PC-9 (cell line): ENCODE results near the gene DNAJC13. TPM values are rescaled to one million over a fixed set of nuclear protein-coding genes. Genes with fewer than 3 reads are reported as not detected.

ENCODE experiments used
- BruUV-seq: library from RNA; stranded (reverse); fragments of 400-500 nt; replicated peaks from 2 replicates; lab custom pipeline; 2021; lab: Mats Ljungman, UMichigan
- CTCF ChIA-PET: fragments of 300-600 bp; sonication (Branson Sonifier 250); formaldehyde crosslinking; loops from one replicate; lab custom pipeline; 2022; ENCODE audit warnings: antibody characterized with exemption; lab: Charles Lee
- POLR2A ChIA-PET: fragments of 300-600 bp; sonication (Branson Sonifier 250); formaldehyde crosslinking; loops from one replicate; lab custom pipeline; 2022; ENCODE audit warnings: antibody characterized with exemption; ENCODE audit not compliant: unreplicated experiment; lab: Charles Lee
- DNase-seq, 2 experiments: peaks; one replicate each; pipeline versions ENCODE4 v3.0.0 to v3.0.0-alpha.2; 2015 to 2022; ENCODE audit warnings: mixed read lengths in 1 of 2
- H2AFZ ChIP-seq: fragments of 200-600 bp; sonication (generic); 2 replicates; pipeline ENCODE4 v1.8.1; 2017; ENCODE audit warnings: antibody characterized with exemption
- H3F3A ChIP-seq: fragments of 200-600 bp; sonication (generic); 2 replicates; pipeline ENCODE4 v1.8.1; 2017; ENCODE audit warnings: antibody characterized with exemption, mild to moderate bottlenecking, low read depth; ENCODE audit not compliant: insufficient read depth
- H3K27ac ChIP-seq: fragments of 200-600 bp; sonication (generic); 2 replicates; pipeline ENCODE4 v1.6.1; 2016; ENCODE audit warnings: mixed run types
- H3K27me3 ChIP-seq: fragments of 200-600 bp; sonication (generic); 2 replicates; pipeline ENCODE4 v1.6.1; 2016; ENCODE audit warnings: low read depth, mixed run types; ENCODE audit not compliant: insufficient read depth
- H3K36me3 ChIP-seq: fragments of 200-600 bp; sonication (generic); 2 replicates; pipeline ENCODE4 v1.6.1; 2016; ENCODE audit warnings: low read depth, mixed run types
- H3K4me1 ChIP-seq: fragments of 200-600 bp; sonication (generic); replicated peaks from 2 replicates; pipeline ENCODE4 v1.6.1; 2016; ENCODE audit warnings: mixed run types; ENCODE audit not compliant: insufficient read depth
- H3K4me2 ChIP-seq: fragments of 200-600 bp; sonication (generic); 2 replicates; pipeline ENCODE4 v1.6.1; 2017; ENCODE audit warnings: mixed run types
- H3K4me3 ChIP-seq: fragments of 200-600 bp; sonication (generic); 2 replicates; pipeline ENCODE4 v1.6.1; 2016; ENCODE audit warnings: mixed run types
- H3K79me2 ChIP-seq: fragments of 200-600 bp; sonication (generic); 2 replicates; pipeline ENCODE4 v1.6.1; 2017; ENCODE audit warnings: low read depth, mixed run types
- H3K9me2 ChIP-seq: fragments of 200-600 bp; sonication (generic); 2 replicates; pipeline ENCODE4 v1.8.1; 2017; ENCODE audit warnings: mild to moderate bottlenecking; ENCODE audit not compliant: insufficient read depth
- H3K9me3 ChIP-seq: fragments of 200-600 bp; sonication (generic); 2 replicates; pipeline ENCODE4 v1.8.1; 2016; ENCODE audit warnings: low read depth; ENCODE audit not compliant: insufficient read depth
- H4K20me1 ChIP-seq: fragments of 200-600 bp; sonication (generic); 2 replicates; pipeline ENCODE4 v1.8.1; 2017; ENCODE audit not compliant: insufficient read depth
- EZH2 ChIP-seq: fragments of 200-600 bp; sonication (generic); IDR thresholded peaks from 2 replicates; pipeline ENCODE4 v1.8.0; 2017; ENCODE audit warnings: antibody characterized with exemption, low read depth
- intact Hi-C: fragments of 100-400 bp; cut with micrococcal nuclease; formaldehyde crosslinking; loops from one replicate; pipeline ENCODE4 v1.10.0; 2022; ENCODE audit not compliant: unreplicated experiment
- total RNA-seq: library from RNA; stranded (reverse); gene quantifications from 2 replicates; pipeline ENCODE4 v1.2.3, GENCODE V29; 2021
- TF ChIP-seq, protein P1 (sequence below): fragments of 200-600 bp; sonication (generic); conservative IDR thresholded peaks from 2 replicates; pipeline ENCODE4 v1.6.1; 2017; ENCODE audit warnings: mixed run types, antibody characterized with exemption, mild to moderate bottlenecking, moderate library complexity

The DNAJC13 gene
- total RNA-seq, 1 experiment from 2014 or later = 56.6 TPM

DNA sequence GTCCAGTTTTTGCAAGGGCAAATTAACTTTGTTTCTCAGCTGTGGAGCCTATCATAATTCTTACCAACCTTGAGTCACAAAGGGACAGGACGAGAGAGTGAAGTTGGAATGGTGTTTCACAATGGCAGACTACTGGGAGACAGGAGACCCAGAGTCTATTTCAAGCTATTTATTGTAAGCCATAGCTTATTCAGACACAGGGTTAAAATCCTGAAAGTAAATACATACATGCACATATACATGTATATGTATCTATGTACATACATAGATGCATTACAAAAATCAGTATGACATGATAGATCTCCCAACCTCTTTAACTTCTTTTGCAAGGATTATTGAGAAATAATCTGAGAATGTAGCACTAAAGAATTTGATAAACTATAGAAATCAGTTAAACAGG, 86.3 kb downstream of the DNAJC13 start:
- CTCF ChIA-PET = no interaction called here
- Histone ChIP-seq H4K20me1 (no peaks in the 10 kb centered on the region), H3K9me2 (no peaks in the 10 kb centered on the region), H3K27ac (no peak overlapping the region), H3K4me2 (no peak overlapping the region), H3F3A (no peaks in the 10 kb centered on the region), H3K79me2 (no peaks in the 10 kb centered on the region), H3K9me3 (no peaks in the 10 kb centered on the region), H3K4me1 (no peaks in the 10 kb centered on the region), H3K4me3 (no peak overlapping the region), H2AFZ (no peak overlapping the region), H3K36me3 (peaks cover 40% of the 10 kb centered on the region), H3K27me3 (no peaks in the 10 kb centered on the region)
- BruUV-seq = no TSS peak
- DNase-seq = no peak
- POLR2A ChIA-PET = no interaction called here
- intact Hi-C loops = no loop called here
- TF ChIP-seq EZH2 = no peak
- TF ChIP-seq, protein P1, sequence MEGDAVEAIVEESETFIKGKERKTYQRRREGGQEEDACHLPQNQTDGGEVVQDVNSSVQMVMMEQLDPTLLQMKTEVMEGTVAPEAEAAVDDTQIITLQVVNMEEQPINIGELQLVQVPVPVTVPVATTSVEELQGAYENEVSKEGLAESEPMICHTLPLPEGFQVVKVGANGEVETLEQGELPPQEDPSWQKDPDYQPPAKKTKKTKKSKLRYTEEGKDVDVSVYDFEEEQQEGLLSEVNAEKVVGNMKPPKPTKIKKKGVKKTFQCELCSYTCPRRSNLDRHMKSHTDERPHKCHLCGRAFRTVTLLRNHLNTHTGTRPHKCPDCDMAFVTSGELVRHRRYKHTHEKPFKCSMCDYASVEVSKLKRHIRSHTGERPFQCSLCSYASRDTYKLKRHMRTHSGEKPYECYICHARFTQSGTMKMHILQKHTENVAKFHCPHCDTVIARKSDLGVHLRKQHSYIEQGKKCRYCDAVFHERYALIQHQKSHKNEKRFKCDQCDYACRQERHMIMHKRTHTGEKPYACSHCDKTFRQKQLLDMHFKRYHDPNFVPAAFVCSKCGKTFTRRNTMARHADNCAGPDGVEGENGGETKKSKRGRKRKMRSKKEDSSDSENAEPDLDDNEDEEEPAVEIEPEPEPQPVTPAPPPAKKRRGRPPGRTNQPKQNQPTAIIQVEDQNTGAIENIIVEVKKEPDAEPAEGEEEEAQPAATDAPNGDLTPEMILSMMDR = no peak

DNA sequence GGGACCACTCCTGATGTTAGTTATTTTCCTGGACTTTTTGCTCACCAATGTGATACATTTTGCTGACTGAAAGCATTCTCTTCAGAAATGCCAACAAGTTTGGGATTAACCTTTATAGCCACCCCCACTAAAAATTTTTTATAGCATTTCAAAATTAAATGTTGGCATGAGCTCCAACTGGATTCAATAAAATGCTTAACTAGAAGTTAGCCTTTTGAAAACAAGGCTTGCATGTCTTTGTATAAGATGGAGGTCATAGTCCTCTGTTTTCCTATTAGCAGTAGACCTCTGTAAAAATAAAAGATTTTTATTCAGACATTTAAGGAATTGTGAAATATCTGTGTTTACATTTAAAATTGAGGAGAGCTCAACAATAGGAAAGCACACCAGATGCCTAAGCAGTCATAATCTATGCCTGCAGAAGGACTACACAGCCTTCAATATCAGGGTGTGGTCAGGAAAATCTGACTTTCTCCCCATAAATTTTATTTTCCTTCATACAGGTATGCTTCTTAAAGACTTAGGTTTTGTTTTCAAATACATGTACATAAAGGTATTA, 87.2 kb downstream of the DNAJC13 start:
- H2AFZ ChIP-seq = no peak overlapping the region
- no peaks in the 10 kb centered on the region for H4K20me1 ChIP-seq
- no peak overlapping the region for H3K27ac ChIP-seq
- H3K4me2 ChIP-seq = no peak overlapping the region
- intact Hi-C loops = no loop called here
- no peaks in the 10 kb centered on the region for H3K9me2 ChIP-seq
- TF ChIP-seq, protein P1 = no peak
- TF ChIP-seq EZH2 = no peak
- DNase-seq = no peak
- H3K36me3 ChIP-seq = peaks cover 35% of the 10 kb centered on the region
- H3K4me3 ChIP-seq = no peak overlapping the region
- no peaks in the 10 kb centered on the region for H3K4me1 ChIP-seq
- H3K27me3 ChIP-seq = no peaks in the 10 kb centered on the region
- no peaks in the 10 kb centered on the region for H3K9me3 ChIP-seq
- no peaks in the 10 kb centered on the region for H3F3A ChIP-seq
- ChIA-PET CTCF (no interaction called here), POLR2A (no interaction called here)
- BruUV-seq = no TSS peak
- no peaks in the 10 kb centered on the region for H3K79me2 ChIP-seq

DNA sequence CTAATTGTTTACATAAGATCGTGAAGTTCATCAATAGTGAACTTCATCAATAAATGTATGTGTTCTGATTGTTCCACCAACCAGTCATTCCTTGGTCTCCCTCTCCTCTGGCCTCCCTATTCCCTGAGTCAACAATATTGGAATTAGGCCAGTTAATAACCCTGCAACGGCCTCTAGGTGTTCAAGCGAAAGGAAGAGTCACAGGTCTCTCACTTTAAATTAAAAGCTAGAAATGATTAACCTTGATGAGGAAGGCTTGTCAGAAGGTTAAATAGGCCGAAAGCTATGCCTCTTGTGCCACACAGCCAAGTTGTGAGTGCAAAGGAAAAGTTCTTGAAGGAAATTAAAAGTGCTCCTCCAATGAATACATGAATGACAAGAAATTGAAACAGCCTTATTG, 90.4 kb downstream of the DNAJC13 start:
- H3K4me1 ChIP-seq = no peaks in the 10 kb centered on the region
- no peak for DNase-seq
- no peaks in the 10 kb centered on the region for H3K27me3 ChIP-seq
- H3K4me3 ChIP-seq = no peak overlapping the region
- TF ChIP-seq, protein P1 = no peak
- no peak for TF ChIP-seq EZH2
- H3K27ac ChIP-seq = no peak overlapping the region
- H3K79me2 ChIP-seq = no peaks in the 10 kb centered on the region
- no peaks in the 10 kb centered on the region for H3K9me2 ChIP-seq
- ChIA-PET CTCF (interaction anchor here (0.6 kb wide), 1 partner anchor 1725 kb away, joined by 8 read pairs; no protein-coding TSS in a partner anchor), POLR2A (no interaction called here)
- no peak overlapping the region for H3K4me2 ChIP-seq
- BruUV-seq = no TSS peak
- intact Hi-C loops = no loop called here
- H3F3A ChIP-seq = no peaks in the 10 kb centered on the region
- H2AFZ ChIP-seq = no peak overlapping the region
- no peaks in the 10 kb centered on the region for H3K9me3 ChIP-seq
- H4K20me1 ChIP-seq = no peaks in the 10 kb centered on the region
- H3K36me3 ChIP-seq = peaks cover 29% of the 10 kb centered on the region
